SK-N-MC (cell line): ENCODE measurements around the gene NRXN3.

Source experiments
- EZH2 ChIP-seq: fragments of 200-600 bp; sonication (generic); IDR thresholded peaks from one replicate; pipeline ENCODE4 v1.6.1; 2017; ENCODE audit warnings: antibody characterized with exemption
- FOXP2 ChIP-seq: optimal IDR thresholded peaks from 2 replicates; pipeline ENCODE3; 2011; ENCODE audit warnings: mild to moderate bottlenecking, moderate library complexity; ENCODE audit not compliant: insufficient read depth; ENCODE audit errors: extremely low read length, control extremely low read depth
- POLR2AphosphoS5 ChIP-seq: IDR thresholded peaks from 2 replicates; pipeline ENCODE4 v1.6.1; 2012; ENCODE audit warnings: mild to moderate bottlenecking, low read depth, low read length, borderline replicate concordance

DNA sequence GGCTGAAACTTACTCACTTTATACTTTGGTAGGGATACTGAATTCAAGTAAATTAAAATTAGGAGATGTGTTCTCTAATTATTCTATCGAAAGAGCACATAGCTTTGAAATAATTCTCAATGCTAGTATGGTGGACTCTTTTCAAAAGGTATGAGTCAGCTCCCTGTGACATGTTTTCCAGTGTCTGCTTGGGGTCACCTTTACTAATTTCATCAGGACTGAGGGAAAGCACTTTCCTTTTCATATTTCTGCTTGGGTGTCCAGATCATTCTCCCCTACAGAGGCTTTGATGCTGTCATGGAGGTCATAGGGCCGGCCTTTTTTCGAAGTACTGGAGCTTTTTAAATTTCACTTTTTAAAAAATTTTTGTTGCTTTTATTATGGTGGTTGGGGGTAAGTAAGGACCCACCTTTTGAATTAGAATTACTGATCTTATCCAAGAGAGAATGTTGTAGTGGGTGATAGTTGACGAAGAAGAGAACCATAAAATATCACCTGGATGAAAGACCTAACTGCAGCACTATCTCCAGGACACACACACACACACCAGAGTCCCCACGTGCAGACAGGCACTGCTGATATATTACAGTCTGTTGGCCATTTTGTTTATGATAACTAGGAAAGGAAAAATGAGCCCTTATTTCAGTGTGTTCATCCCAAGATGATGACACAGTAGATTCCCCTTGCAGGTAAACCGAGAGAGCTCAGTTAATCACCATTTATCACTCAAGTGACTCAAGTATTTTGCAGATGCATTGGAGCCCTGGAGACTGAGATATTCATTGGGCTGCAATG is 1482.5 kb downstream of the NRXN3 start:
- TF ChIP-seq POLR2AphosphoS5 (no peak), EZH2 (no peak), FOXP2 (no peak)
